Activated CD4-positive, alpha-beta T cell treated with anti-CD3 and anti-CD28 coated beads, Interleukin-2, amount 10 ng/mL, durations not matched to agents 7 days and 5 days (primary cell): ENCODE data around the gene DHX30. TPM values are rescaled to one million over a fixed set of nuclear protein-coding genes. Genes with fewer than 3 reads are reported as not detected.
A peak's percentile ranks its signal among the peaks of the same experiment; 100 is the strongest.
"Not testable (repeated sequence)": the region's sequence is repeated elsewhere in the genome, so short reads cannot be mapped to it uniquely, and the experiment has no call there.

Experiments
- CTCF ChIA-PET: fragments of 350-600 bp; sonication (Branson Sonifier 250); formaldehyde crosslinking; loops from one replicate; lab custom pipeline; 2021; ENCODE audit warnings: antibody characterized with exemption; lab: Charles Lee
- POLR2A ChIA-PET: fragments of 350-600 bp; sonication (Branson Sonifier 250); formaldehyde crosslinking; loops from one replicate; lab custom pipeline; 2021; ENCODE audit warnings: antibody characterized with exemption; lab: Charles Lee
- DNase-seq: peaks from one replicate; pipeline ENCODE4 v3.0.0-alpha.2; 2020
- H3K27ac Mint-ChIP-seq: one replicate; pipeline ENCODE4 v1.8.0; 2021; ENCODE audit warnings: mild to moderate bottlenecking, moderate library complexity, mixed read lengths
- H3K27me3 Mint-ChIP-seq: one replicate; pipeline ENCODE4 v1.8.0; 2021; ENCODE audit warnings: mixed read lengths
- H3K36me3 Mint-ChIP-seq: one replicate; pipeline ENCODE4 v1.8.0; 2021; ENCODE audit warnings: low read depth, mixed read lengths
- H3K4me1 Mint-ChIP-seq: one replicate; pipeline ENCODE4 v1.8.0; 2021; ENCODE audit warnings: mixed read lengths
- H3K4me3 Mint-ChIP-seq: one replicate; pipeline ENCODE4 v1.8.0; 2021; ENCODE audit warnings: mild to moderate bottlenecking, moderate library complexity, mixed read lengths
- H3K9me3 Mint-ChIP-seq: one replicate; pipeline ENCODE4 v1.8.0; 2021; ENCODE audit warnings: mixed read lengths
- total RNA-seq, 2 experiments: library from RNA; stranded (reverse); gene quantifications; one replicate each; pipeline ENCODE4 v1.2.3, GENCODE V29; 2021

Gene DHX30
- 10 to 100 TPM; 73.2 to 77.8 TPM for total RNA-seq

- ChIA-PET CTCF (interaction anchor here (0.8 to 1.9 kb wide), 3 partner anchors 20 to 281 kb away, joined by 3 to 8 read pairs (median 3); no protein-coding TSS in a partner anchor), POLR2A (interaction anchor here (0.6 kb wide), 1 partner anchor 94 kb away, joined by 3 read pairs; no protein-coding TSS in a partner anchor)
- Mint-ChIP-seq H3K27ac (peak within 1 kb of the TSS; percentile 94), H3K36me3 (peaks cover 4% of the 10 kb centered on the region), H3K27me3 (no peaks in the 10 kb centered on the region), H3K4me1 (peaks cover 29% of the 10 kb centered on the region), H3K9me3 (no peaks in the 10 kb centered on the region), H3K4me3 (peak within 1 kb of the TSS; percentile 95)
- DNase-seq, result peak; percentile 85
Observed at GRCh38 chr3:47802734-47803479, at the start of gene DHX30. Gene DHX30 (plus strand): TSS chr3:47803138. CDS start chr3:47810684, 7,546 bp downstream.

- Mint-ChIP-seq H3K9me3 (no peaks in the 10 kb centered on the region), H3K27ac (no peak overlapping the region), H3K27me3 (no peaks in the 10 kb centered on the region), H3K4me1 (peaks cover 11% of the 10 kb centered on the region), H3K36me3 (peaks cover 13% of the 10 kb centered on the region), H3K4me3 (no peak overlapping the region)
- ChIA-PET POLR2A (interaction anchor here (0.6 kb wide), 1 partner anchor 24 kb away, joined by 3 read pairs; no protein-coding TSS in a partner anchor), CTCF (no interaction called here)
- DNase-seq, result no peak
Observed at GRCh38 chr3:47758261-47759025, 44.5 kb upstream of the DHX30 start.

- H3K4me3 Mint-ChIP-seq, POLR2A ChIA-PET, DNase-seq, H3K27me3 Mint-ChIP-seq, H3K9me3 Mint-ChIP-seq: not testable (repeated sequence)
- H3K27ac Mint-ChIP-seq, result peak overlapping the region; percentile 41
- H3K36me3 Mint-ChIP-seq, result peaks cover 10% of the 10 kb centered on the region
- CTCF ChIA-PET, result interaction anchor here (1.0 to 1.4 kb wide), 2 partner anchors 13 to 84 kb away, joined by 3 to 4 read pairs; no protein-coding TSS in a partner anchor
- peaks cover 12% of the 10 kb centered on the region for H3K4me1 Mint-ChIP-seq
Observed at GRCh38 chr3:47760207-47760606, 42.7 kb upstream of the DHX30 start.

- Mint-ChIP-seq H3K27me3 (no peaks in the 10 kb centered on the region), H3K36me3 (peaks cover 10% of the 10 kb centered on the region), H3K4me3 (no peak overlapping the region), H3K27ac (no peak overlapping the region), H3K9me3 (no peaks in the 10 kb centered on the region), H3K4me1 (peaks cover 12% of the 10 kb centered on the region)
- CTCF ChIA-PET, result interaction anchor here (0.6 to 1.4 kb wide), 4 partner anchors 11 to 194 kb away, joined by 3 to 4 read pairs (median 3); no protein-coding TSS in a partner anchor
- POLR2A ChIA-PET, result no interaction called here
- no peak for DNase-seq
Observed at GRCh38 chr3:47761046-47761445, 41.9 kb upstream of the DHX30 start.

- Mint-ChIP-seq H3K36me3 (peaks cover 5% of the 10 kb centered on the region), H3K9me3 (no peaks in the 10 kb centered on the region), H3K27me3 (no peaks in the 10 kb centered on the region), H3K4me1 (peaks cover 12% of the 10 kb centered on the region), H3K4me3 (no peak overlapping the region), H3K27ac (no peak overlapping the region)
- no peak for DNase-seq
- ChIA-PET CTCF (no interaction called here), POLR2A (no interaction called here)
Observed at GRCh38 chr3:47762233-47762632, 40.7 kb upstream of the DHX30 start.

- Mint-ChIP-seq H3K27ac (no peak overlapping the region), H3K36me3 (peaks cover 11% of the 10 kb centered on the region), H3K4me3 (no peak overlapping the region), H3K4me1 (peaks cover 15% of the 10 kb centered on the region), H3K9me3 (no peaks in the 10 kb centered on the region), H3K27me3 (no peaks in the 10 kb centered on the region)
- CTCF ChIA-PET, result interaction anchor here (0.6 to 0.7 kb wide), 2 partner anchors 20 to 117 kb away, joined by 3 to 4 read pairs; no protein-coding TSS in a partner anchor
- POLR2A ChIA-PET, result no interaction called here
- no peak for DNase-seq
Observed at GRCh38 chr3:47766186-47766585, 36.8 kb upstream of the DHX30 start.

GRCh38 chr3:47772047-47772446 is 30.9 kb upstream of the DHX30 start:
- no peaks in the 10 kb centered on the region for H3K9me3 Mint-ChIP-seq
- H3K27ac Mint-ChIP-seq, result no peak overlapping the region
- no peak for DNase-seq
- peaks cover 17% of the 10 kb centered on the region for H3K36me3 Mint-ChIP-seq
- H3K4me3 Mint-ChIP-seq, result no peak overlapping the region
- H3K4me1 Mint-ChIP-seq, result peaks cover 12% of the 10 kb centered on the region
- CTCF ChIA-PET, result interaction anchor here (1.0 to 1.2 kb wide), 3 partner anchors 9 to 216 kb away, joined by 3 to 4 read pairs (median 3); partner anchors contain the start of gene SMARCC1
- H3K27me3 Mint-ChIP-seq, result no peaks in the 10 kb centered on the region
- POLR2A ChIA-PET, result no interaction called here

GRCh38 chr3:47772788-47773187 is 30.1 kb upstream of the DHX30 start:
- Mint-ChIP-seq H3K4me3 (no peak overlapping the region), H3K36me3 (peaks cover 17% of the 10 kb centered on the region), H3K9me3 (no peaks in the 10 kb centered on the region), H3K27ac (no peak overlapping the region), H3K4me1 (peaks cover 12% of the 10 kb centered on the region), H3K27me3 (no peaks in the 10 kb centered on the region)
- ChIA-PET CTCF (interaction anchor here (0.5 to 1.2 kb wide), 2 partner anchors 8 to 14 kb away, joined by 3 to 4 read pairs; partner anchors contain the start of gene SMARCC1), POLR2A (no interaction called here)
- no peak for DNase-seq

GRCh38 chr3:47778746-47779145 is 24.2 kb upstream of the DHX30 start:
- Mint-ChIP-seq H3K27ac (no peak overlapping the region), H3K4me3 (no peak overlapping the region), H3K27me3 (no peaks in the 10 kb centered on the region), H3K36me3 (peaks cover 8% of the 10 kb centered on the region), H3K4me1 (peaks cover 27% of the 10 kb centered on the region), H3K9me3 (no peaks in the 10 kb centered on the region)
- DNase-seq, result no peak
- ChIA-PET POLR2A (no interaction called here), CTCF (interaction anchor here (0.6 to 1.7 kb wide), 2 partner anchors 14 to 306 kb away, joined by 3 to 4 read pairs; no protein-coding TSS in a partner anchor)

- Mint-ChIP-seq H3K36me3 (peaks cover 8% of the 10 kb centered on the region), H3K4me3 (peak overlapping the region; percentile 89), H3K27me3 (no peaks in the 10 kb centered on the region), H3K9me3 (no peaks in the 10 kb centered on the region), H3K27ac (peak overlapping the region; percentile 98), H3K4me1 (peaks cover 24% of the 10 kb centered on the region)
- DNase-seq, result peak; percentile 65
- ChIA-PET CTCF (interaction anchor here (0.6 to 1.5 kb wide), 4 partner anchors 9 to 259 kb away, joined by 3 to 5 read pairs (median 4); no protein-coding TSS in a partner anchor), POLR2A (no interaction called here)
Observed at GRCh38 chr3:47780741-47781684, 21.9 kb upstream of the DHX30 start.

- Mint-ChIP-seq H3K27me3 (no peaks in the 10 kb centered on the region), H3K27ac (peak within 1 kb of the TSS; percentile 98), H3K4me1 (peaks cover 24% of the 10 kb centered on the region), H3K4me3 (peak within 1 kb of the TSS; percentile 89), H3K36me3 (peaks cover 8% of the 10 kb centered on the region), H3K9me3 (no peaks in the 10 kb centered on the region)
- ChIA-PET POLR2A (no interaction called here), CTCF (interaction anchor here (0.9 to 1.5 kb wide), 2 partner anchors 10 to 11 kb away, joined by 4 read pairs; no protein-coding TSS in a partner anchor)
- DNase-seq, result peak; percentile 98
Observed at GRCh38 chr3:47781685-47782445, 21.1 kb upstream of the DHX30 start, which contains the start of gene SMARCC1. Gene SMARCC1 (minus strand): TSS chr3:47781893. CDS start chr3:47781797, 96 bp downstream.
